GM19351 (cell line): ENCODE measurements around the gene STIM1.
"Not testable (repeated sequence)": the region's sequence is repeated elsewhere in the genome, so short reads cannot be mapped to it uniquely, and the experiment has no call there.

ENCODE experiments used
- ATAC-seq: cut with Tn5 transposase; IDR thresholded peaks from one replicate; pipeline ENCODE4 v1.9.1; 2021; ENCODE audit warnings: mild to moderate bottlenecking, moderate library complexity; ENCODE audit not compliant: unreplicated experiment

The STIM1 gene

DNA sequence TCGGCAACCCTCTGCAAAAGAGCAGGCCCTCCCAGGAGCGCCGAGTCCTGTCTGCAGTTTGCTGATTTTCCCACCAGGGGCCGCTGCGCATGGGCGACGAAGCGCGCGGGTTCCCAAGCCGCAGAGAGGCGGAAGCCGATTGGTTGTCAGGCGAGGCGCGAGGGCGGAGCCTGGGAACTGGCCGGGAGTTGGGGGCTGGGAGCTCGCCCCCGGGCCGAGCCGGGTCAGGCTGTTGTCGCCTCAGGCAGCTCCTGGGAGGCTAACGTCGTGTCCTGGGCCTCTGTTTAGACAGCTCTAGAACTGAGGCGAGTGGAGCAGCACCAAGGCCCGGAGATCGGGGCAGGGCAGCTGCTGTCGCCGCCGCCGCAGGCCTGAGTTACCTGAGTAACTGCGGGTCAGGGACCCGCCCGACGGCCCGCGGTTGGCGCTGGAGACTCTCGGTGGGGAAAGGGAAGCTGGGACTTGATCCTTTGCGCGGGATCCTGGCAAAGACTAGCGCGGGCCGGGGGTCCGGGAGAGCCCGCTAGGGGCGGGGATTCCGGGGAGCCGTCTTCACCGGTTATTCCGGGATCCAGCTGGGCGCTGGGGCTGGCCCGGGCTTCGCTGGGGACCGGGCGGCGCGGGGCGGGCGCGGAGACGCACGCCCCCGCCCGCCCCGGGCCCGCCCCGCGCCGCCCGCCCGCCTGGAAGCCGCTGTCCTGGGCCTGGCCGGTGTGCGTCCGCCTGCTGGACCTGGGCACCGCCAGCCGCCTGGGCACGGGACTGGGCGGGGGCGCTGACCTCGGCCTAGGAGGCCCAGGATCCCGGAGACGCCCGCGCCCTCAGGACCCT lies at the start of gene STIM1:
TSS of gene STIM1 (plus strand) at position 688 of the 831 bp plus-strand sequence. CDS start 607 bp downstream, outside the sequence.
- peak; percentile 52 for ATAC-seq

DNA sequence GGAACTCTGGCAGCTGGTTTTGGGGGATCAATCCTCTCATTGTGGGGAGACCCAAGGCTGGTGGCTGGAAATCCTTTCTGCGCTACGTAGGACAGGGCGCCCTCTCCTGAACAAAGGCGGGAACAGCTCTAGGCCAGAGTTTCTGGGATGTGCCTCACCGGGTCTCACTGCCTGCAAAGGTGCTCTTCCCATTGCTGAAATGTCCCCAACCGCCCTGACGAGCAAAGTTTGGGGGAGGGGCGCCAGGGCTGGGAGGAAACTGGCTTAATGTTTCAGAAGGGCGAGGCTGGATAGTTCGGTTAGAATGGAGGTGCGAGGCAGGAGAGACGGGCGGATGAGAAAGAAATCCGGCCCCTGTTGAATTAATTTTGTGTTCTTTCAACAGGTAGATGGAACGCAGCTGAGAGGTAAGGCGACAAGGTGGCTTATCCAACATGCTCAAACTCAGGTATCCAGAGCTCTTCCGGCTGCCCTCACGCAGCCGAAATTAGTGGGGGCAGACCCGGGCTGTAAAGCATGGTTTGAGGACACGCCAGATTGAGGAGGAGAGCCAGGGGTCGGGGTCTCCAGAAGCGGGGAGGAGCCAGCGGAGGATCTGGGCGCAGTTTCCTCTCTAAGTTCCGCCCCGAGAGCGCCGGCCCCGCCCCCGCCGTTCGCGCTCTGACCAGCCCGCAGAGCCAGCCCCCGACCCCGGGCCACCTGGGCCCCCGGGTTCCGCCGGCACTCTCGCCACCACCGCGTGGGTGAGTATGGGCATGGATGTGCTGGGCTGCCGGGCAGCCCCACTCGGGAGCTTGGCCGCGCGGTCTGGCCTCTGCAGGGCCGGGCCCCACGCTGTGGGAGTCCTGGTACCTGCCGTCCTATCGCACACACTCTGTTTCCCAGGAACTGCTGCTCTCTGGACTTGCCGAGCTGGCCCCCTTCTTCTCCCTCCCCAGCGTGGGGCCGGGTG lies 47.3 kb upstream of the STIM1 start, which contains the start of gene PGAP2:
TSS of gene PGAP2 (plus strand) at position 652 of the 952 bp plus-strand sequence. CDS start 2,700 bp downstream, outside the sequence.
- peak; percentile 65 for ATAC-seq

DNA sequence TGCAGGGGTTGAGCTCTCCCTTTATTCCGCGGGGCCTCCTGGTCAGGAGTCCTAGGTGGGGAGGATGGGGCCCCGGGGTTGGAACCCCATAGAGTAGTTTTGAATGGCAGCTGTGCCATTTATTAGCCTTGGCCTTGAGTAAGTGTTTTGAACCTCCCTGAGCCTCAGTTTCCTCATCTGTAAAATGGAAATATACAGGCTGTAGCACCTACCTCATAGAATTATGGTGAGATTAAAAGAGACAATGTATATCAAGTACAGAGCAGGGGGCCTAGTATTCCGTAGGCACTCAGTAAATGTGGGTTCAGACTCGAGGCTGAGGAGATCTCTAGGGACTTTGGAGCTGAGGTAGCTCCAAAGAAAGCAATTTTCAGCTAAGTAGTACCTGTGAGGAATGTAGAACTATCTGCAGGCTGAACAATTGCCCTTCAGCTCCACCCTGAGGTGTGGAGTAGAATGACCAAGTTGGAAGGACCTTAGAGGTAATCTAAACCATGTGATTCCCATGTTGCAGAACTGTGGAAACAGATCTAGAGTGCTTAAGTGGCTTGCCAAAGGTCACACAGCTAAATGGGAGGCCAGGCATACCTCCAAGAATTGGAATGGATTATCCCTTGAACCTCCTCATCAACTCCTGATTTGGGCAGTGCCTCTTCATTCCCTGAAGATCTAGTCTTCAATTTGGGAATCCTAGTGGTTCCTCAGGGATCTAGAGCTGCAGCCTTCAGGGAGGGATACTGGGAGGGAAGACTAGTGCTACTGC lies 46.4 kb upstream of the STIM1 start:
- peak; percentile 82 for ATAC-seq

DNA sequence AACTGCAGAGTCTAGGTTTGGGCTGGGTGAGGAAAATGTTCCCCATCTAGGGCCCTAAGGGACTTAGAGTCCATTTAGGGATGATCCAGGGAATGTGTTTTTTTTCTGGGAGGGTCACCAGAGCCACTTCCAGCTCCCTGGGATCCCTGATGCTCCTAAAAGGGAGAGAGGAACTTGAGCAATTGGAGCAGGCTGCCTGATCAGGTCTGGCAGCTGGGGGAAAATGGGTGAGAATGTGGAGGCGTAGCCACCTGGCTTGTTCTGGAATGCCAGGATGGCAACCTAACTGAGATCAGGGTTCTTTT lies 45.9 kb upstream of the STIM1 start:
- ATAC-seq = no peak

DNA sequence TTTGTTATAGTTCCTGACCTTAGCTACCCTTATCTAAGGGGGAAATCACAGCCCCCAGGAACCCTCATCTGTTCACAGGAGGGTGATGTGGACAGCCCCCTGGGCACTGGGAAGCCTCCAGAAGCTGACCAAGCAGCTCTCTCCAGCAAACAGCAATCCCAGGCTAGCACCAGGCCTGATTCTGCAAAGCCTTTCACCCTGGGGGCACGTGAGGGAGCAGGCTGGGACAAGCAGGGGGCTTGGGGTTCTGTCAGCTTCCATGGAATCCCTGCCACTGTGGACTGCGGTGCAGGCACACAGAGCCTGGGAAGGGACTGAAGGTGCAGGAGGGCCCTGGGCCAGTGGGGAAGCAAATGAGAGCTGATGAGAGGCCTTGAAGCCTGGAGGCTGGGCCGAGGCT lies 45.0 kb upstream of the STIM1 start:
- no peak for ATAC-seq

DNA sequence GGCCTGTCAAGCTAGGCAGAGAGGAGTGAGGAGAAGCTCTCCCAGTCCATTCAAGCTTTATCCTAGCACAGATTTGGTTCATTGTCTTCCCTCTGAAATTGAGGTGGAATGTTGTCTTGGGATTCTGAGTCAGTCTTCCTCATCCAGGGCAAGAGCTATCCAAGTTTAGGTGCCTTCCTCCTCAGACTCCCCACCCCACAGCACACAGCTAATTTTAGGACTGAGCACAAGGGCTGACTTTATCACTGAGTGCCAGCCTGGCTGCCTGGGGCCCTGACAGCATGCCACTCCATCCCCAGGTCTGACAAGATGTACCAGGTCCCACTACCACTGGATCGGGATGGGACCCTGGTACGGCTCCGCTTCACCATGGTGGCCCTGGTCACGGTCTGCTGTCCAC lies 44.5 kb upstream of the STIM1 start:
- ATAC-seq = no peak

DNA sequence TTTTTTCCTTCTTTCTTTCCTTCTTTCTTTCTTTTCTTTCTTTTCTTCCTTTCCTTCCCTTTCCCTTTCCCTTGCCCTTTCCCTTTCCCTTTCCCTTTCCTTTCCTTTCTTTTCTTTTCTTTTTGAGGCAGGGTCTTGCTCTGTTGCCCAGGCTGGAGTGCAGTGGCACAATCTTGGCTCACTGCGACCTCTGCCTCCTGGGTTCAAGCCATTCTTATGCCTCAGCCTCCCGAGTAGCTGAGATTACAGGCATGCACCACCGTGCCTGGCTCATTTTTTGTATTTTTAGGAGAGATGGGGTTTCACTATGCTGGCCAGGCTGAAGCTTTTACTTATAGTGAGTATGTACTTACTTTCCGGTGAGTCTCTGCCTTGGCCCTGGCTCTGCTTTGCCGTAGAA lies 40.6 kb upstream of the STIM1 start:
- ATAC-seq = not testable (repeated sequence)

DNA sequence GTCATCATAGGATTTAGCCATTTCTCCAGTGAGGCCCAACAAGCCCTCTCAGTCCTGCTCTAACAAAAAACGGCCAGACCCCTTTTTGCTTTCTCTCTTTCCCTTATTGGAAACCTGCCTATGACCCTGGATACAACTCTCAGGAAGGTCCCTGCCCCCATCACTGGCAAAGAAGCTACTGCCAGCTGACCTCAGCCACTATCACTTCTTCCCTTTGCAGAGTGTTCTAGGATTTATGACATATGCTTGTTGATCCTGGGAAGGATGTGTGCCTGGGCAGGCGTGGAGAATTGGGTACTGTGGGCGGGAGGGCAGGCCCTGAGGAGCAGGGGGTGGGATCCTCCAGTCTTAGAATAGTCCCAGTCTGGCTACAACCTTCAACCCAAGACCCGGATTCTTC lies 39.6 kb upstream of the STIM1 start:
- no peak for ATAC-seq

DNA sequence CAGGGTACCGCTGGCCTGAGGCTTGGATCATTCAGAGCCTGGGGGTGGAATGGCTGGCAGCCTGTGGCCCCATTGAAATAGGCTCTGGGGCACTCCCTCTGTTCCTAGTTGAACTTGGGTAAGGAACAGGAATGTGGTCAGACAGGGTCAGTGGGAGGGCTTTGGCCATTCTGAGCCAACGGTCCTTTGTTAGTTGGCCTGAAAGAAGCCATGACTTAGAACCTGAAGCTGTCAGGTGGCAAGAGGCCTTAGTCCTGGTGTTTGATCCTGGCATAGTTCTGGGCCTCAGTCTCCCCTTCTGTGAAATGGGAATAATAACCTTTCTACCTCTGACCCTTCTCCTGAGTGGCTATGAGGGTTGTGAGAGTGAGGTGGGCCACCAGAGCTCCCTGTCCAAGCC lies 38.8 kb upstream of the STIM1 start:
- no peak for ATAC-seq

DNA sequence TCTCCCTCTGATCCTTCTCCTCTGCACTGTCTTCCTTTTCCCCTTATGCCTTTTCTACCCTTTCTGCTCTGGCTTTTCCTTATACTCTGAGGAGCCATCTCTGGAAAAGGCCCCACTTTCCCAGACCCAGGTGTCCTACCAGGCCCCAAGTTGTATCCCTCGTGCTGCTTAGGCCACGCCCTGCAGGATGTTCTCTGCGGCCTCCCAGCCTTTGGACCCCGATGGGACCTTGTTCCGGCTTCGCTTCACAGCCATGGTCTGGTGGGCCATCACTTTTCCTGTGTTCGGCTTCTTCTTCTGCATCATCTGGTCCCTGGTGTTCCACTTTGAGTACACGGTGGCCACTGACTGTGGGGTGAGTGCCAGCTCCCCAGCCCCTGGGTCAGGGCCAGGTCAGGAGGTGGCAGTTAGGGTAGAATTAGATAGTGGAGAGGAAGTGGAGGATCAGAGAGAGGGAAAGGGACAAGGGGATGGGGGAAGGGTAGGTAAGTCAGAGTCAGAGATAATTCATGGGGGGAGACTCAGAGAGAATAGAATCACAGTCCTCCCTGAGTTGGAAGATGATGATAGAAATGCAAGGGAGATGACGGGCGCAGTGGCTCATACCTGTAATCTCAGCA lies 38.2 kb upstream of the STIM1 start:
- no peak for ATAC-seq

DNA sequence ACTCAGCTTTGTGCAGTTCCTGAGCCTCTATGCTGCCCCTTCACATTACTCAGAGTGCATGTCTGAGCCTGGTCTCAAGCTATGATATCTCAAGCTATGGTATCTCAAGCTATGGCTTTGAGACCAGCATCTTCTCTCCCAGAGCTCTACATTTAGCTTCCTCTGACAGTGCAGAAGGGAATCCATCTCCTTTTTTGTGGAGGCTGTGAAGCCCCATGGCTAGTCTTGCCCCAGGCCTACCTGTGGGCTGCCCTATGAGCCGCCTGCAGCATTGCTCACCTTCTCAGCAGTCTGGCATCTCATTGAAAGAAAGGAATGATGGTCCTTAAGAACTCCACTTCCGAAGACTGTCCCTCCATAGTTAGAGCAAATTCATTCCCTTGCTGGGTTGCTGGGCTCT lies 34.5 kb upstream of the STIM1 start:
- no peak for ATAC-seq

DNA sequence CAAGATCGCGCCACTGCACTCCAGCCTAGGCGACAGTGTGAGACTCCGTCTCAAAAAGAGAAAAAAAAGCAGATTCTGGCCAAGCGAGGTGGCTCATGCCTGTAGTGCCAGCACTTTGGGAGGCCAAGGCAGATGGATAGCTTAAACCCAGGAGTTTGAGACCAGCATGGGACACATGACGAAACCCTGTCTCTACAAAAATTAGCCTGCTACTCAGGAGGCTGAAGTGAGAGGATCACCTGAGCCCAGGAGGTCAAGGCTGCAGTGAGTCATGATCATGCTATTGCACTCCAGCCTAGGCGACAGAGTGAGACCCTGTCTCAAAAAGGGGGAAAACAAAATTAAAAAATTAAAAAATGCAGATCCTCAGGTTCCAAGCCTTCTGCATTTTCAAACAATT lies 33.2 kb upstream of the STIM1 start:
- ATAC-seq = no peak

DNA sequence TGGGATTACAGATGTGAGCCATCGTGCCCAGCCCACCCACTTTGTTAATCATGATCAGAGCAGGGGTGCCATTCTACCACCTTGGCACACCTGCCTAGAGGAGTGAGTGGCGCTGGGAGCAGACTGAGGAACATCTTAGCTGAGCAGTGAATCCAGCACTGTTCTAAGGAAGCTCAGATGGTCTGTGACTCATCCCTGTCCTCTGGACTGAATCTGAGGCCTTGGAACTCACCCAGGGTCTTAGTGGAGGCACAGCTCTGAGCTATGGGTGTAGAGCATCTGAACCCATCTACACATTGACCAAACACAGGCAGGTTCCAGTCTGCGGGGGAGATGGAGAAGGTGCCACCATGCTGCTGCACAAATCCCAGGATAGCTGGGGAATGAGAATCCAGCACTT lies 32.2 kb upstream of the STIM1 start:
- no peak for ATAC-seq

DNA sequence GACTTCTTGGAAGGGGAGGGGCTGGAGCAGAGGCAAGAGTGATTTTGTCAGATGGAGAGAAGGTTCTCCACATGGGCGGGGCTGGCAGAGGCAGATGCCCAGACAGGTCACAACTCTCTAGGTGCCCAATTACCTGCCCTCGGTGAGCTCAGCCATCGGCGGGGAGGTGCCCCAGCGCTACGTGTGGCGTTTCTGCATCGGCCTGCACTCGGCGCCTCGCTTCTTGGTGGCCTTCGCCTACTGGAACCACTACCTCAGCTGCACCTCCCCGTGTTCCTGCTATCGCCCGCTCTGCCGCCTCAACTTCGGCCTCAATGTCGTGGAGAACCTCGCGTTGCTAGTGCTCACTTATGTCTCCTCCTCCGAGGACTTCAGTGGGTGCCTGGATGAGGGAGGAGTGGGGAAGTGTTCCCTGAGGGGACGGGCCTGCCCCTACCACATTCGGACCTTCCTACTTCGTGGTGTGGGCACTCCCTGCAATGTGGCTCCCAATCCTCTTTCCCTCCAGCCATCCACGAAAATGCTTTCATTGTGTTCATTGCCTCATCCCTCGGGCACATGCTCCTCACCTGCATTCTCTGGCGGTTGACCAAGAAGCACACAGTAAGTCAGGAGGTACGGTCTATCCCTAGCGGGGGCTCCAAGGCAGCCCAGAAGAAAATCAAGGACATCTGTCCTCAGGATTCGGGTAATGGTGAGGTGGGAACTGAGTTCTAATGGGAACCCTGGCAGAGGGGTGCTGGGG lies 31.5 kb upstream of the STIM1 start:
- no peak for ATAC-seq

DNA sequence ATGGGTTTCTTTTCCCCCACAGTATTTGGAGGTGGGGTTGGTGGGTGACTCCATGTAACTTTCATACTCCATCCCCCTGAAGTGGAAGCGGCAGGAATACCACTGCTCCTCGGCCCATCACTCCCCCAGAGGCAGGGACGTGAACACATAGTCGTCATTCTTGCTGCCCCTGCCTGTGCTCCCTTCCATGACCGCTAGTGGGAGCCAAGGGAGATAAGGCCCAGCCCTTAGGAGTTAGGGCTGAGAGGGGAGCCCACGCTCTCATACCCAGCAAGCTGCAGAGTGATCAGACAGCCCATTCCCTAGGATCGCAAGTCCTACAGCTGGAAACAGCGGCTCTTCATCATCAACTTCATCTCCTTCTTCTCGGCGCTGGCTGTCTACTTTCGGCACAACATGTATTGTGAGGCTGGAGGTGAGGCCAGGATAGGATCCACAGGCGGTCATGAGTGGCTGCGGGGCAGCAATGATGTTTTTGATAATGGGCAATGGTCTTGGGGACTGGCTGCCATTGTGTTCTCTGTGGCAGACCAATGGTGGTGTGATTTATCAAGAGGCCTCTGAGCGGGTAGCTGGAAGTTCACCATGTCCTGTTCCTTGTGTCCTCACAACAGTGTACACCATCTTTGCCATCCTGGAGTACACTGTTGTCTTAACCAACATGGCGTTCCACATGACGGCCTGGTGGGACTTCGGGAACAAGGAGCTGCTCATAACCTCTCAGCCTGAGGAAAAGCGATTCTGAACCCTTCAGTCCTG lies 30.6 kb upstream of the STIM1 start:
- ATAC-seq = peak; percentile 90

DNA sequence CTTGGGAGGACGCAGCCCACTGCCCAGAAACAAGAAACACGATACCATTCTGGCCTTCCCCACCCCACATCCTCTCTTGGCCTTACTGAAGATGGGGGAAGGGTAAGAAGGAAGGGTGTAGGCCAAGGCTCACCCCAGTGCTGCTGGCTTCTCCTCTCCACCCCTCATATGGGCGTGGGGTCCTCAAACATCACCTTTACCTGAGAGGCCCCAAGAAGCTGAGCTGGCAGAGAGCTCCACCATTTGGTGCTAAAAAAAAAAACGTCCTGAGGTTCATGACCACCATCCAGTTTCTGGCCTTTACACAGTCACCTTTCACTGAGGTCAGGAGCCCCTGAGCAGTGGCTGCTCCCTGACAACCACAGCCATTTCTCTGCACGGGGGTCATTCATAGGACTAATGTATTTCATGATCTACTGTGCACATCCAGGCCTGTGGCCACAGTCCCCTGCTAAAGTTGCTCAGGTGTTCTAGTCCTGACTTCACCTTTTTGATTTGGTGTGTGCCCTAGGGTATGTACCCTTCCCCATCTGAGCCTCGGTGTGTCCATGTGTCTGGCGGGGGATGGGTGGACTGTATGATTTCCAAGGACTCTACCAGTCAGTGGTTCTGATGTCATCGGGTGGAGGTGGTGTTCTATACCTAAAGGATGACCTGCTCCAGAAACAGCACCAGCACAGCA lies 29.9 kb upstream of the STIM1 start:
- ATAC-seq = no peak

DNA sequence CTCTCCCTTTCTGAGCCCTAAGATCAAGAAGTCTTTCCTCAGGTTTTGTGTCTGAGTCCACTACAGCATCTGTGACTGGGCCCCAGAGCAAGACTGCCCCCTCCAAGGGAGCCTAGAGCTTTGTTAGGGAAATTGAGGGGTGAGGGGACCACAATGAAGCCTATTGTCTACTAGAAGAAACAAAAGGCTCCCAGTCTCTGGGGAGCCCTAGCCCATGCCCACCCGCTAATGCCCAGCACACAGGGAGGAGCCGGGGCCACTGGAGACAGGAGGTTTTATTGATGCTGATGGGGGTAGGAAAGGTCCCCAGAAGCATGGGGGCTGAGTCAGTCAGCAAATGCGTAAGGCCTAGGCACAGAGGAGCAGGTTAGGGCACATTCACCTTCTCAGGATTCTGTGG lies 28.7 kb upstream of the STIM1 start:
- no peak for ATAC-seq

DNA sequence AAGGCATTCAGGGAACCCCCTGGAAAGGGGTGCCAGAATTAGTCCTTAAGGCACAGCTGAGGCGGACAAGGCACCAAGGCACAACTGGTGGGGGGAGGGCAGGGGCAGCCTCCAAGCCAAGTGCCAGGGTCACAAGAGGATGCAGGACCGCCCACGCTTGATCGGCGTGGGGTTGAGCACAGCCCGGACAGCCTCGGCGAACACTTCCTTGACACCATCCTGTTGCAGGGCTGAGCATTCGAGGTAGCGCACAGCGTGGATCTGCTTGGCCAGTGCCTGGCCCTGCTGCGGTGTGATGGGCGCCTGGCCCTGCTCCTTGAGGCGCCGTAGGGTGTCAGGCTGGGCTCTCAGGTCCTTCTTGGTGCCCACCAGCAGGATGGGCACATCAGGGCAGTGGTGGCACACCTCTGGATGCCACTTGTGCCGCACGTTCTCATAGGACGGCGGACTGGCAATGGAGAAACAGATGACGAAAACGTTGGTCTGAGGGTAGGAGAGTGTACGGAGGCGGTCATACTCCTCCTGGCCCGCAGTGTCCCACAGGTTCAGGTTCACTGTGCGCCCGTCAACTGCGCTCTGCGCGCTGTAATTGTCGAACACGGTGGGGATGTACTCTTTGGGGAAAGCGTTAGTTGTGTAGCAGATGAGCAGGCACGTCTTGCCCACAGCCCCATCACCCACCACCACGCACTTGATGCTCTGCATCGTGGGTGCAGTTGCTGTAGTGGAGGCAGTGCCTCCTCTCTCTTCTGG lies 27.9 kb upstream of the STIM1 start:
- ATAC-seq = no peak
